CD8-positive, alpha-beta memory T cell (primary cell): Measurements from ENCODE around the gene ESYT3. TPM values are rescaled to one million over a fixed set of nuclear protein-coding genes. Genes with fewer than 3 reads are reported as not detected.

Experiments
- CTCF ChIA-PET: fragments of 350-600 bp; sonication (Branson Sonifier 250); formaldehyde crosslinking; loops from one replicate; lab custom pipeline; 2021; ENCODE audit warnings: antibody characterized with exemption; lab: Charles Lee
- POLR2A ChIA-PET: fragments of 350-600 bp; sonication (Branson Sonifier 250); formaldehyde crosslinking; loops from one replicate; lab custom pipeline; 2021; ENCODE audit warnings: antibody characterized with exemption; lab: Charles Lee
- DNase-seq, 5 donors: peaks; one replicate each; pipeline versions ENCODE4 v3.0.0 to v3.0.0-alpha.2; 2020 to 2022; ENCODE audit warnings: mixed read lengths in 1 of 5
- H3K27ac ChIP-seq: one replicate; pipeline ENCODE4 v1.7.0; 2013; ENCODE audit warnings: low read depth, mild to moderate bottlenecking, low read length, moderate library complexity
- H3K27me3 ChIP-seq: 2 replicates; pipeline ENCODE4 v1.7.0; 2013; ENCODE audit warnings: low read length, mild to moderate bottlenecking; ENCODE audit not compliant: insufficient read depth, poor library complexity, severe bottlenecking
- H3K36me3 ChIP-seq: 2 replicates; pipeline ENCODE4 v1.7.0; 2013; ENCODE audit warnings: mild to moderate bottlenecking, low read length, moderate library complexity; ENCODE audit not compliant: insufficient read depth
- H3K4me1 ChIP-seq: 2 replicates; pipeline ENCODE4 v1.7.0; 2013; ENCODE audit warnings: mild to moderate bottlenecking, low read length, moderate library complexity; ENCODE audit not compliant: insufficient read depth
- H3K4me3 ChIP-seq: 2 replicates; pipeline ENCODE4 v1.7.0; 2013; ENCODE audit warnings: mild to moderate bottlenecking, low read length
- H3K9me3 ChIP-seq: 2 replicates; pipeline ENCODE4 v1.7.0; 2013; ENCODE audit warnings: mild to moderate bottlenecking, low read length
- H3K27ac Mint-ChIP-seq, 8 donors: one replicate each; pipeline ENCODE4 v1.8.0; 2020 to 2021; ENCODE audit warnings: mixed read lengths in 8 of 8, mild to moderate bottlenecking in 6 of 8, inconsistent platforms in 3 of 8, moderate library complexity in 3 of 8
- H3K27me3 Mint-ChIP-seq, 2 donors: one replicate each; pipeline ENCODE4 v1.8.0; 2020 to 2021; ENCODE audit warnings: mixed read lengths in 2 of 2, mild to moderate bottlenecking in 1 of 2, moderate library complexity in 1 of 2
- H3K36me3 Mint-ChIP-seq, 3 donors: one replicate each; pipeline ENCODE4 v1.8.0; 2020 to 2021; ENCODE audit warnings: mixed read lengths in 3 of 3, inconsistent platforms in 1 of 3, mild to moderate bottlenecking in 1 of 3
- H3K4me1 Mint-ChIP-seq, 3 donors: one replicate each; pipeline ENCODE4 v1.8.0; 2020 to 2021; ENCODE audit warnings: mixed read lengths in 3 of 3, inconsistent platforms in 1 of 3, mild to moderate bottlenecking in 1 of 3
- H3K4me3 Mint-ChIP-seq, 7 donors: one replicate each; pipeline ENCODE4 v1.8.0; 2020 to 2021; ENCODE audit warnings: mixed read lengths in 7 of 7, mild to moderate bottlenecking in 6 of 7, moderate library complexity in 4 of 7, inconsistent platforms in 2 of 7
- H3K9me3 Mint-ChIP-seq, 5 donors: one replicate each; pipeline ENCODE4 v1.8.0; 2020 to 2022; ENCODE audit warnings: mixed read lengths in 5 of 5, mild to moderate bottlenecking in 3 of 5, moderate library complexity in 2 of 5, inconsistent platforms in 1 of 5
- polyA plus RNA-seq: library from polyadenylated mRNA; unstranded; fragments of 300-500 nt; fragmentation: Illumina TruSeq; gene quantifications from one replicate; pipeline ENCODE4 v1.2.3, GENCODE V29; 2021
- total RNA-seq, 2 experiments: library from RNA; stranded (reverse); gene quantifications; one replicate each; pipeline ENCODE4 v1.2.3, GENCODE V29; 2021

ESYT3 gene
- total and polyA plus RNA-seq, 3 experiments from 2014 or later: 0.07 TPM; not detected in 1

DNA sequence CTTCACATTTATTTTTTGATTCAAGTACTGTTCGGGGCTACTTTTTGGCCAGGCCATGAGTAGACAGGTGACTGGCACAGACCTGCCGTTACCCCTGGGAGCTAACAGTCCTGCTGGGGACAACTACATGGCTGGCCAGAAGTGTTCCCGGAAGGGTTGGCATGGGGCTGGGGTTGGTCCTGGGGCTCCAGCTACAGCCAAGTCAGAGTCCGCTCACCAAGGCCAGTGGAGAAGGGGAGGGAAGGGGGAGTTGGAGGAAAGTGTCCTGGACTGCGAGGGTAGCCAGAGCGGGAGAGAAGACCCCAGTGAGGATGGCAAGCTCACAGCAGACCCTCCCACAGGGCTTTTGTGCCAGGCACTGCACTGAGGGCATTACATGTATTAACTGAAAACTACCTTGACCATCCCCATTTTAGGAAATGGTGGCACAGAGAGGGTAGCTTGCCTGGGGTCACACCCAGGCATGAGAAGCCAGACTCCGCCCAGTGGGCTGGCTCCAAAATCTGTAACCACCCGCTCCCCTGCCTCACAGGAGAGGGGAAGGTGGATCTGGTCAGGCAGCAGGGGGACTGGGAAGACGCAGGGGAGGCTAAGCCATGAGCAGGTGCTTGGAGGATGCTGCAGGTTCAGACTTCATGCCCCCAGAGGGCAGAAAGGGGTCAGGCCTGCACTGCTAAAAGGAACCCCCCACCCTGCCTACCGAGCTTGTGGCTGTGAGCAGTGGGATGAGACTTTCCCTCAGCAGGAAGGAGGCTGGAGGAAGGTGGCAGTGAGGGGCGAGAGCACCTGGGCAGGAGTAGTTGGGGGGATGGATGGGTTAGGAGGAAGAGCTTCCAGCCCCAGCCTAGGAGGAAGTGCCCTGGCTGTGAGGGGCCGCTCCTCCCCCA lies 38.3 kb upstream of the ESYT3 start:
- CTCF ChIA-PET: interaction anchor here (0.9 to 1.0 kb wide), 2 partner anchors 67 to 519 kb away, joined by 3 read pairs; no protein-coding TSS in a partner anchor

GRCh38 chr3:138396752-138397410 lies 37.5 kb upstream of the ESYT3 start:
- no peaks in the 10 kb centered on the region for H3K4me1 Mint-ChIP-seq
- DNase-seq: no peak
- H3K36me3 Mint-ChIP-seq: no peaks in the 10 kb centered on the region
- Histone ChIP-seq H3K9me3 (no peaks in the 10 kb centered on the region), H3K27ac (no peak overlapping the region), H3K36me3 (no peaks in the 10 kb centered on the region), H3K4me3 (no peak overlapping the region), H3K27me3 (no peaks in the 10 kb centered on the region), H3K4me1 (no peaks in the 10 kb centered on the region)
- CTCF ChIA-PET: interaction anchor here (1.0 kb wide), 1 partner anchor 68 kb away, joined by 3 read pairs; no protein-coding TSS in a partner anchor
- H3K27ac Mint-ChIP-seq: no peak overlapping the region
- H3K9me3 Mint-ChIP-seq: no peaks in the 10 kb centered on the region
- POLR2A ChIA-PET: no interaction called here
- H3K4me3 Mint-ChIP-seq: no peak overlapping the region
- H3K27me3 Mint-ChIP-seq: peaks cover 0 to 5% of the 10 kb centered on the region in 2 donors

More for the DNA sequence above, 38.3 kb upstream of the ESYT3 start:
- no peak for DNase-seq
- Histone ChIP-seq H3K9me3 (no peaks in the 10 kb centered on the region), H3K36me3 (no peaks in the 10 kb centered on the region), H3K27me3 (no peaks in the 10 kb centered on the region), H3K4me3 (no peak overlapping the region), H3K4me1 (no peaks in the 10 kb centered on the region), H3K27ac (no peak overlapping the region)
- Mint-ChIP-seq H3K36me3 (no peaks in the 10 kb centered on the region), H3K9me3 (no peaks in the 10 kb centered on the region), H3K4me3 (no peak overlapping the region), H3K4me1 (no peaks in the 10 kb centered on the region), H3K27me3 (peaks cover 0 to 5% of the 10 kb centered on the region in 2 donors), H3K27ac (no peak overlapping the region)
- POLR2A ChIA-PET: no interaction called here

DNA sequence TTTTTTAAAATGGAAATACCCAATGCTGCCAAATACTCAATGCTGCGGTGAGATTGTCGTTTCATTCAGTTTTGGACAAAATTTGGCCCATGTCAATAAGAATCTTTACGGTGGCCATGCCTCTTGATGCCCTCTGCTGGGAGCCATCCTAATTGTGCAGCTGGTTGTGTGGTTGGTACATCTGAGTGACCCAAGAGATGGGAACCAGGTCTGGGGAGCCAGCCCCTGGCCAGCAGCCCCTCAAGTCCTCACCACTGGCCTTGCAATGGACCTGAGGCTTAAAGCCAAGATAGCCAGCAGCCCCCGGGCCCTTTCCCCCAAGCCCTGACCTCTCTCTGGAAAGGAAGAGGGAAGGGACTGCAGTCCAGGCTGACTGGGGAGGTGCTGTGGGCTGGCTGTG lies 36.4 kb upstream of the ESYT3 start:
- Mint-ChIP-seq H3K4me3 (no peak overlapping the region), H3K9me3 (no peaks in the 10 kb centered on the region)
- CTCF ChIA-PET: no interaction called here

GRCh38 chr3:138398791-138399575 lies 35.4 kb upstream of the ESYT3 start:
- no peaks in the 10 kb centered on the region for H3K36me3 ChIP-seq
- no peaks in the 10 kb centered on the region for H3K27me3 ChIP-seq
- H3K27ac ChIP-seq: no peak overlapping the region
- Mint-ChIP-seq H3K4me3 (no peak overlapping the region), H3K4me1 (no peaks in the 10 kb centered on the region), H3K27me3 (peaks cover 0 to 9% of the 10 kb centered on the region in 2 donors), H3K36me3 (no peaks in the 10 kb centered on the region), H3K9me3 (no peaks in the 10 kb centered on the region), H3K27ac (no peak overlapping the region)
- no peaks in the 10 kb centered on the region for H3K4me1 ChIP-seq
- DNase-seq: no peak
- no peaks in the 10 kb centered on the region for H3K9me3 ChIP-seq
- POLR2A ChIA-PET: no interaction called here
- CTCF ChIA-PET: no interaction called here
- H3K4me3 ChIP-seq: no peak overlapping the region

More for the DNA sequence above, 36.4 kb upstream of the ESYT3 start:
- no peaks in the 10 kb centered on the region for H3K9me3 ChIP-seq
- H3K4me1 ChIP-seq: no peaks in the 10 kb centered on the region
- POLR2A ChIA-PET: no interaction called here
- H3K4me3 ChIP-seq: no peak overlapping the region
- Mint-ChIP-seq H3K36me3 (no peaks in the 10 kb centered on the region), H3K27me3 (peaks cover 0 to 5% of the 10 kb centered on the region in 2 donors), H3K27ac (no peak overlapping the region), H3K4me1 (no peaks in the 10 kb centered on the region)
- H3K36me3 ChIP-seq: no peaks in the 10 kb centered on the region
- no peak for DNase-seq
- no peaks in the 10 kb centered on the region for H3K27me3 ChIP-seq
- no peak overlapping the region for H3K27ac ChIP-seq

DNA sequence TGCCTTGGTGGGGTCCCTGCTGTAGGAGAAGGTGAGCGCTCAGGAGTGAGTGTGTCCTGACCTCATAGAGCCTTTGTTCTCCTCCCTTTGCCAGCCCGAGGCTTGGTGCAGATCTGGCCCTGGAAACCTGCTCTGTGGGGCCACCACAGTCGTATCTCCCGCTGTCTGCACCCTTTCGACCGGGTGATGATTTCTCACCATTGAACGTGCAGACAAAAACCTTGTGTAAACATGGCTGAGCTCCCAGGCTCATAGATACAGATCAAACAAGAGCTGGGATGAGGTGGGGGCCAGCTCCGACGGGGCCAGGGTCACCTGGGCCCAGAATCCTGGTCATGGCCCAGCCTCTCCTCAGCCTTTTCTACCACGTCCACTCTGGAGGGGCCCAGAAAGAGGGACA lies 34.6 kb upstream of the ESYT3 start:
- DNase-seq: no peak
- H3K27me3 Mint-ChIP-seq: peaks cover 0 to 9% of the 10 kb centered on the region in 2 donors
- H3K9me3 Mint-ChIP-seq: no peaks in the 10 kb centered on the region
- H3K36me3 Mint-ChIP-seq: no peaks in the 10 kb centered on the region
- no peak overlapping the region for H3K27ac Mint-ChIP-seq
- Histone ChIP-seq H3K4me1 (no peaks in the 10 kb centered on the region), H3K27me3 (no peaks in the 10 kb centered on the region), H3K36me3 (no peaks in the 10 kb centered on the region), H3K27ac (no peak overlapping the region), H3K9me3 (no peaks in the 10 kb centered on the region), H3K4me3 (no peak overlapping the region)
- no peak overlapping the region for H3K4me3 Mint-ChIP-seq
- ChIA-PET POLR2A (no interaction called here), CTCF (no interaction called here)
- H3K4me1 Mint-ChIP-seq: no peaks in the 10 kb centered on the region

- Histone ChIP-seq H3K36me3 (no peaks in the 10 kb centered on the region), H3K9me3 (no peaks in the 10 kb centered on the region), H3K27me3 (no peaks in the 10 kb centered on the region), H3K4me1 (no peaks in the 10 kb centered on the region), H3K4me3 (no peak overlapping the region), H3K27ac (no peak overlapping the region)
- no peaks in the 10 kb centered on the region for H3K36me3 Mint-ChIP-seq
- DNase-seq: no peak
- no peaks in the 10 kb centered on the region for H3K4me1 Mint-ChIP-seq
- peaks cover 0 to 9% of the 10 kb centered on the region in 2 donors for H3K27me3 Mint-ChIP-seq
- H3K27ac Mint-ChIP-seq: no peak overlapping the region
- no peak overlapping the region for H3K4me3 Mint-ChIP-seq
- H3K9me3 Mint-ChIP-seq: no peaks in the 10 kb centered on the region
- POLR2A ChIA-PET: no interaction called here
- CTCF ChIA-PET: no interaction called here
Observed at GRCh38 chr3:138400651-138401070, 33.8 kb upstream of the ESYT3 start.

- Mint-ChIP-seq H3K4me3 (no peak overlapping the region), H3K36me3 (no peaks in the 10 kb centered on the region), H3K9me3 (no peaks in the 10 kb centered on the region), H3K27me3 (peaks cover 4 to 9% of the 10 kb centered on the region in 2 donors), H3K4me1 (no peaks in the 10 kb centered on the region), H3K27ac (no peak overlapping the region)
- ChIA-PET CTCF (no interaction called here), POLR2A (no interaction called here)
- Histone ChIP-seq H3K27me3 (no peaks in the 10 kb centered on the region), H3K9me3 (no peaks in the 10 kb centered on the region), H3K36me3 (no peaks in the 10 kb centered on the region), H3K4me1 (no peaks in the 10 kb centered on the region), H3K4me3 (no peak overlapping the region), H3K27ac (no peak overlapping the region)
- DNase-seq: no peak
Observed at GRCh38 chr3:138401834-138402233, 32.6 kb upstream of the ESYT3 start.
